NCI-H2107 treated with DMSO at 0.1 percent for 48 hours (cell line): ENCODE data around the gene ZNF44.

Source experiments
- DNase-seq: peaks from one replicate; lab custom pipeline; 2025; ENCODE audit not compliant: unreplicated experiment; lab: John Stamatoyannopoulos, UW

ZNF44 gene

GRCh38 chr19:12265921-12266704 lies 28.6 kb downstream of the ZNF44 start:
- DNase-seq, result no peak

- no peak for DNase-seq
Observed at GRCh38 chr19:12261554-12261953, 33.1 kb downstream of the ZNF44 start.

DNA sequence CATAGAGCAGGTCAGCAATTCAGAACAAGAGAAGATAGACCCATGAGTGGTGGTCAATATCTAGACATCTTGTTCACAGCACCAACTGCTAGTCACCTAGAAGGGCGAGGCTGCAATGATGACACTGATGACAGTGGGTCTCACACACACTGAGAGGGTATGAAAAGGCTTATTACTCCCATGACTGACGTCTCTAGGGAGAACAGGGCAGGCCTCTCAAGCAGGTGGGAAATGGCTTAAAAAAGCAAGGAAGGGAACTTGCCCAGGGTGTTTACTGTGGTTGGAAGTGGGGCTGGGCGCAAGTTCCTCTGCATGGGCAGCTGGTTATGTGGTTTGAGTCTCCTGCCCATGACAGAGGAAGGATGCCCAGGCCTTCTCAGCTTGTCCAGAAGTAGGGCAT lies 33.8 kb downstream of the ZNF44 start:
- DNase-seq, result no peak

GRCh38 chr19:12260236-12260635 lies 34.4 kb downstream of the ZNF44 start:
- DNase-seq, result no peak

- no peak for DNase-seq
Observed at GRCh38 chr19:12255372-12255771, 39.3 kb downstream of the ZNF44 start.

DNA sequence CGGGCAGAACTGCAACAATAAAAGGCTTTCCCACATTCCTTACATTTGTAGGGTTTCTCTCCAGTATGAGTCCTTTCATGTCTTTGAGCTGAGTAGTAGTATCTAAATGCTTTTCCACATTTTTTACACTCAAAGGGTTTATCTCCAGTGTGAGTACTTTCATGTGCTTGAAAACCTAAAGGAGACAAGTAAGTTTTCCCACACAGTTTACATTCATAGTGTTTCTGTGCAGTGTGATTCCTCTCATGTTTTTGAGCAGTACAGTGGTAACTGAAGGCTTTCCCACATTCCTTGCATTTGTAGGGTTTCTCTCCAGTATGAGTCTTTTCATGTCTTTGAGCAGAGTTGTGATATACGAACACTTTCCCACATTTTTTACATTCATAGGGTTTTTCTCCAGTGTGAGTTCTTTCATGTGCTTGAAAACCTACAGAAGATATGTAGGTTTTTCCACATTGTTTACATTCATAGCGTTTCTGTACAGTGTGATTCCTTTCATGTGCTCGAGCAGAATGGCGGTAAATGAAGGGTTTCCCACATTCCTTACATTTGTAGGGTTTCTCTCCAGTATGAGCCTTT lies 47.0 kb downstream of the ZNF44 start:
- DNase-seq, result no peak

DNA sequence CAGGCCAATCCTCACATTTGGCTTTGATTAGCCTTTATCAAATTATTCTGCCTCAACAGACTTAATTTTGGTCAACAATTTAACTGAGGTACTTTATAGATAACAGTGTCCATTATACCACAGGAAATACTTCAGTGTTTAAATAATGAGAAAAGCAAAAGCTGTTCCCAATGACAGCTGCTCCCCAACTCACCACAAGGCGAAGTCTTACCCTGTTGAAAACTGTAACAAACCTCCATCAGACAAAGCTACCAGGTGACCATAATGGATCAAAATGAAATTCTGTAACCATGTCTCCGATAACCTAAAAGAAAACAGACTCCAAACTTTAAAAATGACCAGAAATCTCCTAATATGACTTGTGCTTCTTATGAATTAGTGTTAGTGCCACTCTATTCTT lies 50.3 kb downstream of the ZNF44 start:
- DNase-seq, result no peak

DNA sequence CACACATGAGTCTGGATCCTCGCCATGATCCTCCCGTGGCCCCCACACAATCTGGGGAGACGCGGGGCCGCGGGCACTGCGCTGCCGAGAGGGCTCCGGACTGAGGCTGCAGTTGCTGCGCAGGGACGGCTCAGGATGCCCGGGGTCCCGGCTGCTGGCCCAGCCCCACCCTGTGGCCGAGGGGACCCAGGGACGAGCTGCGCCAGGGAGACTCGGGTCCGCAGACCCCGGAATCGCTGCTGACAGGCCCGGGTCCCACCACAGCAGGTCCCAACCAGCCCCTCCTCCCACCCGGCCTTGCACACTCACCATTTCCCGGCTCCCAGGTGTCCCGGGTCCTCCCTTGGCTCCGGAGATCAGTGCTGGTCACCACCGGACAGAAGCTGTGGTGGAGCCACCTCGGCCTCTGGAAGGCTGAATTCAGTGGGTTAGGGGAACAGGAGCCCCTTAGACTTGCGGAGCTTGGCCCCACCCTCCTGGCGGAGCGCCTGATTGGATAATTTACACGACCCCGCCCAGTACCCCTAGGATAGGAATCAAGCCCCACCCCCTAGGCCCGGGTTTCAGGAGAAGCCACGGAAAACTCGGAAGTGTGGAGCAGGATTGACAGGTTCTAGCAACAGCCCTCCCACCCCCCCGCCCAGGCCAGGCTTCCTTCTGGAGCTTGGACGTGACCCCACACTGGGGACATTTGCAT lies 57.4 kb downstream of the ZNF44 start:
- no peak for DNase-seq

DNA sequence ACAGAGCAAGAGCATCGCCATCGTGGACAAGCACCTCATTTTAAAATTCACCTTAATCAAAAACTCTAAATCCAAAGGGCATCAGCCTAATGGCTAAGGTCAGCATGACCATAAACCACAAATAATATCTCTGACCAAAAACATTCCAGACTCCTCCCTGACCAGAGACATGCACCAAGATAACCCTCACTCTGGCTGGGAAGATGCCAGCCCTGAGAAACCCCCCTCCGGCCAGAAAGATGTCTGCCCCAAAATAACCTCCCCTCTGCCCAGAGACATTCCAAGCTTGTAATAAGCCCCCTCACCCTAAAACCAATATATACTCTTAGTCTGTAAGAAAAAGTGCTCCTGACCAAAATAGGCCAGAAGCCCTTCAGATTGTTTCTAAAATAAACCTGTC lies 61.7 kb downstream of the ZNF44 start:
- no peak for DNase-seq

GRCh38 chr19:12230751-12231733 lies 63.6 kb downstream of the ZNF44 start:
- DNase-seq, result no peak

DNA sequence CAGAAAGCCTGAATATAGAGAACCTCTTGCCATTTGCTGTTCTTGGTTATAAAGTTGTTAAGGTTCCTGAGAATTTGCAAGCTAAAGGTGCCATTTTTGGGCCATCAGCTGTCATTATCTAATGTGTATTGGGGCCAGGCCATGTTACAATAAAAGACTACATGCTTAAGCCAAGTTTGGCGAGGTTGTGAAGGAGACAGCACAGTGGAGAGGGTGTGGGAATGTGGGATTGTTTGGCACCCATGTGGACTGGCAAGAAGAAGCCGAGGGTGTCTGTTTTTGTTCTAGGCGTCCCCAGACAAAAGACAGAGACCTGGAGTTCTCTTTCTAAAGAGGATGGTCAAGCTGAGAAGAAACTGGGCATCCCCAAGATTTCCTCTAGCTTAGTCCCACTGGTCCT lies 64.7 kb downstream of the ZNF44 start:
- no peak for DNase-seq

DNA sequence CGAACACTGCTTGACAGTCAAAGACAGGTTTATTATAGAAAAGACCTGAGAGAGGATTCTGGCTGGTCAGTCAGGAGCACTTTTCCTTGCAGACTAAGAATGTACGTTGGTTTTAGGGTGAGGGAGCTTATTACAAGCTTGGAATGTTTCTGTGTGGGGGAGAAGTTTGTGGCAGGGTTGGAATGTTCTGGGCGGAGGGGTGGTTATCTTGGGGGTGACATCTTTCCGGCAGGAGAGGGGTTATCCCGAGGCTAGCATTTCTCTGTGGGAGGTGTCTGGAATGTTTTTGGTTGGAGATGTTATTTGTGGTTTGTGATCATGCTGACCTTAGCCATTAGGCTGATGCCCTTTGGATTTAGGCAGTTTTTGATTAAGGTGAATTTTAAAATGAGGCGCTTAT lies 70.0 kb downstream of the ZNF44 start:
- no peak for DNase-seq

DNA sequence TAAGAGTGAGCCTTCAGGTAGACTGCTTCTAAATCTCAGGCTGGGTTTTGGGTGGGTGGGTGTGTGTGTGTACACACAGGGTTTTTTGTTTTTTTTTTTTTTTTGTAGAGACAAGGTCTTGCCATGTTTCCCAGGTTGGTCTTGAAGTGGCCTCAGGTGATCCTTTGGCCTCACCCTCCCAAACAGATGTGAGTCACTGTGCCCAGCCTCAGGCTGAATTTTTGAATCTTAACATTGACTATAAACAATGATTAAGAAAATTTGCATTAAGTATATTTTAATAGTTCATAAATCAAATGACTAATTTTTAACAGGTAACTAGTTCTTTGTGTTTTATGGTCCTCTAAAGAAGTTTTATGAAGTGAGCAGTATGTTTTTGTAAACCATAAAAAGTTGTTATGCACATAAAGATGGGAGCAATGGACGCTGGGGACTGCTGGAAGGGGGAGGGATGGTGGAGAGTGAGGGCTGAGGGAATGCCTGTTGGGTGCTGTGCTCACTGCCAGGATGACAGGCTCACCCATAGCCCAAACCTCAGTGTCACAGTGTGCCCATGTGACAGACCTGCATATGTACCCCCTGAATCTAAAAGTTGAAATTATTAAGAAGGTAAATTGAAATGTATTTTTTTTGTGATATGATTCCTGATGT lies 71.6 kb downstream of the ZNF44 start:
- no peak for DNase-seq
